Fibroblast of skin of left quadriceps (primary cell): ENCODE results near the gene IGF2.

Source experiments
- DNase-seq, 2 experiments: peaks; one replicate each; pipeline ENCODE4 v3.0.0-alpha.2; 2013; ENCODE audit warnings: low read depth in 2 of 2

The IGF2 gene

DNA sequence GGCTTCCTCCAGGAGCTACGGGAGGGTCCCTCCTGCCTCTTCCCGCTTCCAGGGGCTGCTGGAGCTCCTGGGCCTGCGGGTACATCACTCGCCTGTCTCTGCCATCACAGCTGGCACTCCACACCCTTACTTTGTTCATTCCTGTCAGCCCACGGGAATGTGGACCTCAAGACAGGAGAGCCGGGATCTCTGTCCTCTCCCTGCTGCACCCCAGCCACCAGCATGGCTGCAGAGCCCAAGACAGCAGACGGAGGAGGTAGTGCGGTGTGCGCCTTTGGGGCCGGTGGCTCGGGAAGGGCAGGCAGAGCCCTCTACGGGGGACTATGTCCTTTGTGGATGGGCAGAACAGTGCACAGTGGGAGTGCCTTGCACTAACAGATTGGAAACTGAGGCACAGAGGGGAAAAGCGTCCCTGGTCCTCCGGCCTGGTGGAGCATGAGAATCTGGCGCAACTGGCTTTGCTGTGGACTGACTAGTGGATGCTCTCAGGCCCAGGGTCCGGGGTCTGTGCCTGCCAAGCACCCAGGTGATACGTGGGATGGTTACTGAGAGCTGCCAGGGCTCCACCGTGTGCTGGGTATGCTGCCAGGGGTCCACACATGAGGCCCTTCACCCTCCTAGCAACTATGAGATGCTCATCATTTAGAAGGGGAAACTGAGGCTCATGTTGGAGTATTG, 47.3 kb downstream of the IGF2 start:
- no peak for DNase-seq

DNA sequence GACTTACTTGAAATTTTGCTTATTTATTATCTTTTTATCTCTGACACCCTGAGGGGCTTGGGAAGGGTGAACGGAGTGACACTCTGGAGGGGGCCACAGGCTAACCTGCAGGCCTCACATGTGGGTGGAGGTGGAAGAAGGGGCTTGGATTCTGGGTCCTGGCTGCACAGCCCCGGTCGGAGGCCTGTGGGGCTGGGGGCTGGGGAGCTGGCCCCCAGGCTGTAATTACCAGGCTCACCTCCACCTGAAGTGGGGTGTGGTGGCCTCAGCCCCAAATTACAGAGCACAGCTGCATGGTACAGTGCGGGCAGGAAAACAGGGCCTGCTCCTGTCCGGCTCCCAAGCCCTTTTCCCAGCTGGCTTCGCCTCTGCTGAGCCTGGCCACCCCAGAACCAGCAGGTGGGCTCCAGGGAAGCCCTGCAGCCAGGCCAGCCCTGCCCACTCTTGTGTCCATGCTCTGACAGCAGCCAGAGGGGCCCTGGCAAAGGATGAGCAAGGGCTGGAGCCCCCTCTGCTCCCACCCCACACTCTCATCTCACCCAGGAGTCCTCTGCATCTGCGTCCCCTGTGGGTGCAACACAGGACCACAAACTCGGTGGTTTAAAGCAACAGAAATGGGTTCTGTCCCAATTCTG, 48.0 kb downstream of the IGF2 start:
- no peak for DNase-seq

DNA sequence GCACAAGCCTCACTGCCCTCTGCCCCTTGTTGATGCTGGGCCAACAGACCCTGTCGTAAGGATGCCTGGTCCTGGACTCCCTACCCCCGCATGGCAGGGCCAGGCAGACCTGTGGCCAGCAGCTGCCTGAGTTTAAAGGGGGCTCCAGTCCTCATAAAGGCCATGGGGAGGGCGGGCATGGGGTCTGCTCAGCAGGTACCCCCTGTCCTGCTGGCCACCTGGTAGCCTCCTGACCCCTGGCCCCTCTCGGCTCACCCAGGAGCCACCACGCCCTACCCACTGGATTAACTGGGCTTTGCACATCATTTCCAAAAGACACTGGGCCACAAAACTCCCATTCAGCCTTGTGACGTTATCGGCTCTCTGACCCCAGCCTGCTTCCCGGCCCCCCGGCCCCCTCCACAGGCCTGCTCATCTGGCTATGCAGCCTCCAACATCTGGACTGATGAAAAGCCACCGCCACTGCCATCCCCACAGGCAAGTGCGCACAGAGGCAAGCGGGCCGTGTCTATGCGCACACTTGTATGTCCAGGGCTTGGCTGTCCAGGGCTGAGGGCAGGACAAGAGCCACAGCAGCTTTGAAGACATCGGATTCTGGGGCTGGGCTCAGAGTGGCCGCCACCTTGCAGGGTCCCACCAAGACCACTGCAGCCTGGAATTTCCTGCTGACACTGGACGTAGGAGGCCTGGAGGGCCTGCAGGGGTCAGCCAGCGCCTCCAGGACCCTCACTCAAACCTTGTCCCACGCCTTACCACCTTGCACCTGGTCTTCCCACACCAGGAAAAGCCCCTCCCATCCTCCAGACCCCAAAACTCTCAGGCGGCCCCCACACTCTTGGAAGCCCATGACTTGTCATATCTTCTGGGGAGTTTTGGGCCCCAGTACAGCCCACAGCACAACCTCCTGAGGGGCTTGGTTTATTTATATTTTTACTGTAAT, 48.7 kb downstream of the IGF2 start:
- no peak for DNase-seq

DNA sequence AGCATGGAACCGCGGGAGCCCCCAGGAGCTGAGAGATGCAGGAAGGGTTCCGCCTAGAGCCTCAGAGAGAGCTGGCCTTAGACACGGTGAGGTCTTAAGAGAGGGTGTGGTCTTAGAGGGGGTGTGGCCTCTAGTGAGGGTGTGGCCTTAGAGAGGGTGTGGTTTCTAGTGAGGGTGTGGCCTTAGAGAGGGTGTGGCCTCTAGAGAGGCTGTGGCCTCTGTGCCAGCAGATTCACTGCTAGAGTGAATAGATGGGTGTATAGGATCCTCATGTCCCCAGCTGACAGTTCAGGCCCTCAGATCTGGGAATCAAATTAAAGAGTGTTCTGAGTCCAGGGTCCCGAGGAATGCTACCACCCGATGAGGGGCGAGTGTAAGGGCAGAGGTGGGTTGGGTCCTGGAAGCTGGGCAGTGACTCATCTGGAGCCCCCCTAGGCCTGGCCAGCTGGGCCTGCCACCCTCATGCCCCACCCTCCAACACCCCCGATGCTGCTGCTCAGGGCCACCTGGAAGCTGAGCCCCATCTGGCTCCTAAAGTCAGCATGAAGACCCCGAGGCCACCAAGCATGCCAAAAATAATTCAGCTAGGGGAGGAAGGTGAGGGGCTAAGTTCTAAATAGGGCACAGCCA, 49.5 kb downstream of the IGF2 start:
- DNase-seq = no peak

DNA sequence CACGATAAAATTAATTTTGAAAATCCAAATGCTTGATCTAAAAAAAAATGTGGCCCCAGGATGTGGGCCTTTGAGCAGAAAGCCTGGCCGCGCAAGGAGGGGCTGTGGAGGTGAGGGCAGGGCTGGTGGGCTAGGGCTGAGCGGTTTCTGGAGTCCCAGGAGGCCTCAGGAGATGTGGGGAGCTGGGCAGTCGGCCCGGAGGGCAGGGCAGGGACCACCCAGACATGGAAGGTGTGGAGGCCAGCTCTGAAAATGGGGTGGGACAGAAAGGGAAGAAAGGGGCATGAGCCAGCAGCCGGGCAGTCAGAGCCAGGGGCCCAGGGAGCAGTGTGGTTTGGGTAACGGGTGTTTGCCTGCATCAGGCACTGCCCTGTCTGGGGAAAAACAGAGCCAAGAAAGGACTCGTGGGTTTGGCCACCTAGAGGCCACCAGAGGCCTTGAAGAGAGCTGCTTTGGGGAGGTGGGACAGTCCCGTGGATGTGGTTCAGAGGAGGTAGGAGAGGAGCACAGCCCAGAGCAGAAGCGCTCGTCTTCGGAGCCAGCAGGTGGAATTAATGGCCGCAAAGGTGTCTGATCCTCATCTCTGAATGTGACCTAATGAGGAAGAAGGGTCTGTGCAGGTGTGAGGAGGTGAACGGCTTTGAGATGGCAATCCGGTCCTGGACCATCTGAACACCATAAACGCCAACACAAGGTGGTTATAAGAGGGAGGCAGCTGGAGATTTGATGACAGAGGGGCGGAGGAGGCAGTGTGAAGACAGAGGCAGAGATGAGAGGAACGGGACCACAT, 50.2 kb downstream of the IGF2 start:
- no peak for DNase-seq

DNA sequence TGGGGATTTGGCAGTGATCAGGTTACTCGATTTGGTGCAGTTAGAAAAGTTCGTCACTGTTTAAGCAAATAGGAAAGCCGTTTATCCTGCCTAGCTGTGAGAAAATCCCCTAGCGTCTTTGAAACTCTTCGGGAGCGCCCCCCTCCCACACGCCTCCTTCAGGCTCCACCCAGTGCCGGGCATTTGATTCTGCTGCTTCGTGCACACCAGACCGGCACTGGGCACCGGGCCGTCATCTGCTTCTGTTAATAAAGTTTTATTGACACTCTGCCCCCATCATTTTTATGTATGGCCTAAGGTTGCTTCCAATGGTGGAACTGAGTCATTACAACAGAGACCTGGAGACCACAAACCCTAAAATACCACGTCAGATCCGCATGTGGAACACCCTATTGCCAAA, 50.9 kb downstream of the IGF2 start:
- DNase-seq = no peak

DNA sequence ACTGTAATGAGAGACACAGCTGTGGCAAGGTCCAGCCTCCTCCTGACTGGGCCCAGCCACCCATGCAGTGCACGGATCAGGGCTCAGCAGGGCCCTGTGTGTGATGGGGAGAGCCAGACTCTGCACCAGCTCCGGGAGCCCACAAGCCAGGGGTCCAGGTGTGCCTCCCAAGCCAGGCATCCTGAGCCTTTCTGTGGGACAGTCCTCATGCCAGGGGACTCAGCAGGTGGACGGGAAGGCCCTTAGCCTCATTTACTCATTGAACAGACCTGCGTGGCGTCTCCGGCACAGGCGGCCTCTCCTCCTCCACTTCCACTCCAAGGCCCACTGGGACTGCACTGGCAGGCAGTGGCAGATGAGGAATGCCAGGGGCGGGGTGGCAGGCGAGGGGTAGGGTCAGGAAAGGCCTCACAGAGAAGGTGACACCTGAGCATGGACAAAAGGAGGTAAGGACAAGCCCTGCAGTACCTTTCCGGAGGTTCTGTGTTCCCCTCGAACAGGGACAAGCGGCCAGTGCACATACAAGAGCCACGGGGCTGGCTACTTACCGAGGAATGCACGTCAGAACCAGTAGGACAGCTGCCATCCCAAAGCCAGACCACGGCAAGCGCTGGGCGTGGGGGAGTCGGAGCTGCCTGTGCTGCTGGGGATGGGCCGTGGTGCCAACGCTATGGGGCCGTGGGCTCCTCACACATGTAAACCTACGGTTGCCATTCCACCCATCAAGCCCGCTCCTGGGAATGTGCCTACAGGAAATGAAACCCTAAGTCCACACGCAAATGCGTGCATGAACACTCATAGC, 52.7 kb downstream of the IGF2 start:
- no peak for DNase-seq

DNA sequence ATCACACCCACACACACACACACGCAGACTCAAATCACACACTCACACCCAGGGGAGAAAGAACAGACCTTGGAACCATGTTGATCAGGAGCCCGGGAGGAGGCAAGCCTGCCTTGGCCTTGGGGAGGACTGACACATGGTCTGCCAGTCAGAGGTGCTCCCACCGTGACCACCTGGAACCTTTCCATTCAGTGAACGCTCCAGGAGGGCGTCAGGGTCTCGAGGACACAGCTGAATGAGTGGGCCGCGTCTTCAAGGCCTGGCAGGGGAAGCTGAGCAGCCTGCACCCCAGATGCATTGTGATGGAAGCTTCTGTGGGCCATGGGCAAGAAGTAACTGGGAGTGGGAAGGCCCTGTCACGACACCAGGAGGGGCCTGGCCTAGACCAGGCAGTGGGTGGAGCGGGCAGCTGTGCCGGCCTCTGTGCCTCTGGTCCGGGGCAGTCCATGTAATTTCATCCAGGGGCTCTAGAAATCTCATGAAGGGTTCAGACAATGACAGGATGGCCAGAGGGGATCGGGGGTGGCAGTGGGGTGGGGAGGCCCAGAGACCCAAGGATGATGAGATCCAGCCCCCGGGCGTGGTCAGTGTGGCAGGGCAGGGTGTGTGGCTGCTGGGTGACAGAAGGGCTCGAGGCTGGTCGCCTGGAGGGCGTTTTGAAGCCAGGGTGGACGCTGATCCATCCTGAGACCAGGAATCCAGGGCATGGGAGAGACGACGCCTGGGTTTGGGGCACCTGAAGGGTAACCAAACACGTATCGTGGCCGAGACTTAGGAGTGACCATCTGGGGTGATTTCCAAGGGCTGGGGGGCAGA, 53.7 kb downstream of the IGF2 start:
- no peak for DNase-seq

DNA sequence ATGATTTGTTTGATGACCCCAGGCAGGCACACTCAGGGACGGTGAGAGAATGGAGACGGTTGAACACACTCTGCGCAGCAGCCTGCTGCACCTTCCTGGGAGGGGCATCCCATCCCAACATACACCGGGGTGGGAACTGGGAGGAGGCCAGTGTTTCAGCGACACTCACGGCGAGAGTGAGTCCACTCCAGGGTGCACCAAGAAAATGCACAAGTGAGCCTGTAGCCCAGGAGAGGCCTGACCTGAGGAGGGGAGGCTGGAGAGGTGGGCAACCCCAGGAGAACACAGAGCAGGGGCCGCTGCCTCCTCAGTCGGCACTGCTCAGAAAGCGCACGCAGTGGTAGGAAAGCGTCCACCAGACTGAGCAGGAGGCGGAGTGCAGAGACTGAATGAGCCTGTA, 54.5 kb downstream of the IGF2 start:
- no peak for DNase-seq
